Activated T-cell treated with anti-CD3 and anti-CD28 coated beads, Interleukin-2, amount 50 U/mL, for 24 hours (primary cell): ENCODE data around the gene TMEM72.

ENCODE experiments used
- DNase-seq: peaks from one replicate; pipeline ENCODE4 v3.0.0-alpha.2; 2020
- H3K27ac Mint-ChIP-seq: 2 replicates; pipeline ENCODE4 v1.8.0; 2020; ENCODE audit warnings: mild to moderate bottlenecking, mixed read lengths
- H3K27me3 Mint-ChIP-seq: 2 replicates; pipeline ENCODE4 v1.8.0; 2020; ENCODE audit warnings: mixed read lengths
- H3K36me3 Mint-ChIP-seq: 2 replicates; pipeline ENCODE4 v1.8.0; 2020; ENCODE audit warnings: low read depth, mixed read lengths
- H3K4me1 Mint-ChIP-seq: 2 replicates; pipeline ENCODE4 v1.8.0; 2020; ENCODE audit warnings: low read depth, mixed read lengths
- H3K4me3 Mint-ChIP-seq: 2 replicates; pipeline ENCODE4 v1.8.0; 2020; ENCODE audit warnings: mild to moderate bottlenecking, moderate library complexity, mixed read lengths
- H3K9me3 Mint-ChIP-seq: 2 replicates; pipeline ENCODE4 v1.8.0; 2020; ENCODE audit warnings: mixed read lengths

TMEM72 gene

GRCh38 chr10:44958196-44958897, 47.2 kb downstream of the TMEM72 start:
- peak overlapping the region; percentile 86 for H3K4me3 Mint-ChIP-seq
- peaks cover 23% of the 10 kb centered on the region for H3K4me1 Mint-ChIP-seq
- DNase-seq, result no peak
- peaks cover 21% of the 10 kb centered on the region for H3K36me3 Mint-ChIP-seq
- H3K27ac Mint-ChIP-seq, result peak overlapping the region; percentile 75
- peaks cover 3% of the 10 kb centered on the region for H3K9me3 Mint-ChIP-seq
- no peaks in the 10 kb centered on the region for H3K27me3 Mint-ChIP-seq

GRCh38 chr10:44958898-44959246, 47.7 kb downstream of the TMEM72 start:
- no peak for DNase-seq
- Mint-ChIP-seq H3K4me3 (peak overlapping the region; percentile 86), H3K27ac (peak overlapping the region; percentile 75), H3K9me3 (peaks cover 3% of the 10 kb centered on the region), H3K36me3 (peaks cover 21% of the 10 kb centered on the region), H3K4me1 (peaks cover 23% of the 10 kb centered on the region), H3K27me3 (no peaks in the 10 kb centered on the region)

- Mint-ChIP-seq H3K4me1 (peaks cover 23% of the 10 kb centered on the region), H3K4me3 (peak within 1 kb of the TSS; percentile 86), H3K9me3 (peaks cover 3% of the 10 kb centered on the region), H3K27ac (peak within 1 kb of the TSS; percentile 75), H3K36me3 (peaks cover 21% of the 10 kb centered on the region), H3K27me3 (no peaks in the 10 kb centered on the region)
- DNase-seq, result peak; percentile 97
Observed at GRCh38 chr10:44959247-44960087, 48.3 kb downstream of the TMEM72 start, which contains the start of gene RASSF4. TSS of gene RASSF4 (plus strand) at chr10:44959802. CDS start at chr10:44970203, 10,401 bp downstream.

GRCh38 chr10:44960088-44960460, 48.9 kb downstream of the TMEM72 start:
- Mint-ChIP-seq H3K27ac (no peak overlapping the region), H3K36me3 (peaks cover 21% of the 10 kb centered on the region), H3K4me3 (peak overlapping the region; percentile 86), H3K27me3 (no peaks in the 10 kb centered on the region), H3K9me3 (peaks cover 3% of the 10 kb centered on the region), H3K4me1 (peaks cover 23% of the 10 kb centered on the region)
- no peak for DNase-seq

GRCh38 chr10:44960482-44961229, 49.5 kb downstream of the TMEM72 start:
- no peak overlapping the region for H3K27ac Mint-ChIP-seq
- H3K27me3 Mint-ChIP-seq, result no peaks in the 10 kb centered on the region
- peak overlapping the region; percentile 15 for H3K4me3 Mint-ChIP-seq
- peaks cover 3% of the 10 kb centered on the region for H3K9me3 Mint-ChIP-seq
- DNase-seq, result peak; percentile 31
- H3K4me1 Mint-ChIP-seq, result peaks cover 24% of the 10 kb centered on the region
- peaks cover 19% of the 10 kb centered on the region for H3K36me3 Mint-ChIP-seq

- Mint-ChIP-seq H3K36me3 (peaks cover 14% of the 10 kb centered on the region), H3K27ac (no peak overlapping the region), H3K9me3 (peaks cover 3% of the 10 kb centered on the region), H3K4me3 (no peak overlapping the region), H3K4me1 (peaks cover 30% of the 10 kb centered on the region), H3K27me3 (no peaks in the 10 kb centered on the region)
- no peak for DNase-seq
Observed at GRCh38 chr10:44961230-44961571, 50.1 kb downstream of the TMEM72 start.

GRCh38 chr10:44961931-44962750, 51.0 kb downstream of the TMEM72 start:
- no peaks in the 10 kb centered on the region for H3K9me3 Mint-ChIP-seq
- H3K36me3 Mint-ChIP-seq, result peaks cover 5% of the 10 kb centered on the region
- H3K4me3 Mint-ChIP-seq, result no peak overlapping the region
- H3K4me1 Mint-ChIP-seq, result peaks cover 33% of the 10 kb centered on the region
- DNase-seq, result no peak
- no peaks in the 10 kb centered on the region for H3K27me3 Mint-ChIP-seq
- no peak overlapping the region for H3K27ac Mint-ChIP-seq

- Mint-ChIP-seq H3K36me3 (peaks cover 5% of the 10 kb centered on the region), H3K27ac (no peak overlapping the region)
Observed at GRCh38 chr10:44962870-44963738, 52.0 kb downstream of the TMEM72 start.

GRCh38 chr10:44963772-44964633, 52.9 kb downstream of the TMEM72 start:
- no peaks in the 10 kb centered on the region for H3K9me3 Mint-ChIP-seq
- peaks cover 38% of the 10 kb centered on the region for H3K4me1 Mint-ChIP-seq
- no peak overlapping the region for H3K4me3 Mint-ChIP-seq
- no peak overlapping the region for H3K27ac Mint-ChIP-seq
- H3K36me3 Mint-ChIP-seq, result peaks cover 4% of the 10 kb centered on the region
- no peaks in the 10 kb centered on the region for H3K27me3 Mint-ChIP-seq
- DNase-seq, result no peak

More at GRCh38 chr10:44962870-44963738, 52.0 kb downstream of the TMEM72 start:
- no peaks in the 10 kb centered on the region for H3K27me3 Mint-ChIP-seq
- H3K4me3 Mint-ChIP-seq, result no peak overlapping the region
- H3K4me1 Mint-ChIP-seq, result peaks cover 37% of the 10 kb centered on the region
- DNase-seq, result no peak
- no peaks in the 10 kb centered on the region for H3K9me3 Mint-ChIP-seq

- Mint-ChIP-seq H3K4me1 (peaks cover 37% of the 10 kb centered on the region), H3K4me3 (no peak overlapping the region), H3K27ac (no peak overlapping the region), H3K36me3 (no peaks in the 10 kb centered on the region), H3K9me3 (no peaks in the 10 kb centered on the region), H3K27me3 (no peaks in the 10 kb centered on the region)
- no peak for DNase-seq
Observed at GRCh38 chr10:44965104-44965503, 54.0 kb downstream of the TMEM72 start.

- Mint-ChIP-seq H3K4me1 (peaks cover 33% of the 10 kb centered on the region), H3K27ac (peak overlapping the region; percentile 75), H3K9me3 (no peaks in the 10 kb centered on the region), H3K4me3 (no peak overlapping the region), H3K36me3 (no peaks in the 10 kb centered on the region), H3K27me3 (no peaks in the 10 kb centered on the region)
- no peak for DNase-seq
Observed at GRCh38 chr10:44965651-44966097, 54.5 kb downstream of the TMEM72 start.

- Mint-ChIP-seq H3K4me3 (no peak overlapping the region), H3K27me3 (no peaks in the 10 kb centered on the region), H3K27ac (peak overlapping the region; percentile 75), H3K36me3 (no peaks in the 10 kb centered on the region), H3K9me3 (no peaks in the 10 kb centered on the region), H3K4me1 (peaks cover 32% of the 10 kb centered on the region)
- no peak for DNase-seq
Observed at GRCh38 chr10:44966129-44966815, 55.1 kb downstream of the TMEM72 start.
